Mesenchymal stem cell (in vitro differentiated cells and primary cell): Measurements from ENCODE around the gene RFTN1.

Source experiments
- DNase-seq: peaks from one replicate; pipeline ENCODE4 v3.0.0-alpha.2; 2013
- H2AFZ ChIP-seq: one replicate; pipeline ENCODE4 v1.6.1; 2013; ENCODE audit warnings: low read depth, mild to moderate bottlenecking, control low read depth, inconsistent platforms, low read length, moderate library complexity
- H2AK5ac ChIP-seq: 2 replicates; pipeline ENCODE4 v1.6.1; 2013; ENCODE audit warnings: low read length, moderate library complexity, mild to moderate bottlenecking, inconsistent platforms; ENCODE audit not compliant: severe bottlenecking
- H2BK120ac ChIP-seq: one replicate; pipeline ENCODE4 v1.6.1; 2013; ENCODE audit warnings: low read depth, mild to moderate bottlenecking, inconsistent platforms, low read length, moderate library complexity
- H2BK12ac ChIP-seq, 2 experiments: one replicate each; pipeline ENCODE4 v1.6.1; 2013; ENCODE audit warnings: inconsistent platforms in 2 of 2, low read length in 2 of 2, mild to moderate bottlenecking in 2 of 2, moderate library complexity in 2 of 2, control low read depth in 1 of 2
- H2BK15ac ChIP-seq: one replicate; pipeline ENCODE4 v1.6.1; 2013; ENCODE audit warnings: mild to moderate bottlenecking, low read depth, inconsistent platforms; ENCODE audit not compliant: poor library complexity, severe bottlenecking
- H2BK5ac ChIP-seq: 2 replicates; pipeline ENCODE4 v1.6.1; 2013; ENCODE audit warnings: low read depth, mild to moderate bottlenecking, low read length, control low read depth, inconsistent platforms; ENCODE audit not compliant: poor library complexity, severe bottlenecking
- H3K14ac ChIP-seq, 2 experiments: one replicate each; pipeline ENCODE4 v1.6.1; 2013; ENCODE audit warnings: inconsistent platforms in 2 of 2, low read length in 2 of 2, control low read depth in 1 of 2, mild to moderate bottlenecking in 1 of 2, moderate library complexity in 1 of 2
- H3K18ac ChIP-seq, 2 experiments: one replicate each; pipeline ENCODE4 v1.6.1; 2013; ENCODE audit warnings: inconsistent platforms in 2 of 2, low read length in 2 of 2, control low read depth in 1 of 2, low read depth in 1 of 2, mild to moderate bottlenecking in 1 of 2
- H3K23ac ChIP-seq, 2 experiments: one replicate each; pipeline ENCODE4 v1.6.1; 2013; ENCODE audit warnings: inconsistent platforms in 2 of 2, low read length in 2 of 2, mild to moderate bottlenecking in 2 of 2, moderate library complexity in 2 of 2, control low read depth in 1 of 2
- H3K27ac ChIP-seq: 2 replicates; pipeline ENCODE4 v1.5.1; 2013; ENCODE audit warnings: mild to moderate bottlenecking, moderate library complexity, low read length, control low read depth, inconsistent platforms; ENCODE audit not compliant: poor library complexity, severe bottlenecking
- H3K27me3 ChIP-seq, 2 experiments: 2 replicates each; pipeline versions ENCODE4 v1.6.1 to v1.7.0; 2013; ENCODE audit warnings: low read length in 2 of 2, mild to moderate bottlenecking in 2 of 2, moderate library complexity in 2 of 2, control low read depth in 1 of 2, inconsistent platforms in 1 of 2; ENCODE audit not compliant: control insufficient read depth in 1 of 2, insufficient read depth in 1 of 2
- H3K36me3 ChIP-seq, 2 experiments: 2 replicates each; pipeline versions ENCODE4 v1.6.1 to v1.7.0; 2013; ENCODE audit warnings: low read length in 2 of 2, control low read depth in 1 of 2, inconsistent platforms in 1 of 2, low read depth in 1 of 2, mild to moderate bottlenecking in 1 of 2; ENCODE audit not compliant: insufficient read depth in 2 of 2, control insufficient read depth in 1 of 2
- H3K4ac ChIP-seq, 2 experiments: one replicate each; pipeline ENCODE4 v1.6.1; 2013; ENCODE audit warnings: inconsistent platforms in 2 of 2, low read length in 2 of 2, mild to moderate bottlenecking in 2 of 2, moderate library complexity in 2 of 2, control low read depth in 1 of 2, low read depth in 1 of 2
- H3K4me1 ChIP-seq: 2 replicates; pipeline ENCODE4 v1.6.1; 2013; ENCODE audit warnings: low read depth, low read length, control low read depth; ENCODE audit not compliant: control insufficient read depth, insufficient read depth
- H3K4me2 ChIP-seq: 2 replicates; pipeline ENCODE4 v1.6.1; 2013; ENCODE audit warnings: low read length, mild to moderate bottlenecking, inconsistent platforms; ENCODE audit not compliant: poor library complexity, severe bottlenecking
- H3K4me3 ChIP-seq, 2 experiments: 2 replicates each; pipeline versions ENCODE4 v1.5.1 to v1.7.0; 2013; ENCODE audit warnings: low read length in 2 of 2, mild to moderate bottlenecking in 2 of 2, control low read depth in 1 of 2, low read depth in 1 of 2; ENCODE audit not compliant: insufficient read depth in 1 of 2
- H3K79me1 ChIP-seq: replicated peaks from 2 replicates; pipeline ENCODE4 v1.6.1; 2013; ENCODE audit warnings: mild to moderate bottlenecking, control low read depth, low read length, inconsistent platforms; ENCODE audit not compliant: poor library complexity, severe bottlenecking
- H3K9ac ChIP-seq: 2 replicates; pipeline ENCODE4 v1.7.0; 2013; ENCODE audit warnings: mild to moderate bottlenecking, low read length, moderate library complexity
- H3K9me3 ChIP-seq: 2 replicates; pipeline ENCODE4 v1.7.0; 2013; ENCODE audit warnings: mild to moderate bottlenecking, low read length; ENCODE audit not compliant: control insufficient read depth
- H4K8ac ChIP-seq: one replicate; pipeline ENCODE4 v1.6.1; 2013; ENCODE audit warnings: inconsistent platforms, mild to moderate bottlenecking, low read length, moderate library complexity
- H4K91ac ChIP-seq: one replicate; pipeline ENCODE4 v1.6.1; 2013; ENCODE audit warnings: mild to moderate bottlenecking, low read length, inconsistent platforms
- WGBS: methylation state at CpG from one replicate; pipeline ENCODE4 v1.1.7; 2013; ENCODE audit warnings: mixed read lengths; 5-methylcytosine and 5-hydroxymethylcytosine counted together

Gene RFTN1

DNA sequence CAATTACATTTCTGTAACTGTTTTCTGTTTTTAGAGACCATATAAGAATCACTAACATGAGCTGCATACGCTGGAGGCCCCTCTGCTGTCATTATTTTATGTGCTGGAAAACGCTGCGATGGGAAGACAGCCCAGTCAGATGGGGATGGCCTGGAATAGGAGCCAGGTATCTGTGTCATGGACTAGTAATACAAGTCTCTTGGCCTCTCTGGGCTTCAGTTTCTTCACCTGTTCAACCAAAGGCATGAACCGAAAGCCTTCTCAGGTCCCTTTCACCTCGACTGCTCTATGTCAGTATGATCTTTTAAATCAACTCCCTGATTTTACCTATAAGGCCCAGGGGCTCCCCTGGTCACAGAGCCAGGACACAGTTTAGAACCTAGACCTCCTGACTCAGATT, 14.6 kb upstream of the RFTN1 start:
- H3K27ac ChIP-seq: no peak overlapping the region
- peak overlapping the region; percentile 5 for H3K9ac ChIP-seq
- no peaks in the 10 kb centered on the region for H3K36me3 ChIP-seq
- H4K91ac ChIP-seq: no peak overlapping the region
- H2AFZ ChIP-seq: no peak overlapping the region
- no peak overlapping the region for H2BK5ac ChIP-seq
- H3K18ac ChIP-seq: no peak overlapping the region
- peaks cover 16% of the 10 kb centered on the region for H3K9me3 ChIP-seq
- no peak overlapping the region for H2BK120ac ChIP-seq
- no peaks in the 10 kb centered on the region for H3K4me1 ChIP-seq
- H3K4me2 ChIP-seq: no peak overlapping the region
- H2BK15ac ChIP-seq: no peak overlapping the region
- no peak overlapping the region for H3K4ac ChIP-seq
- no peak overlapping the region for H3K4me3 ChIP-seq
- H3K27me3 ChIP-seq: peaks cover 17 to 30% of the 10 kb centered on the region in 2 experiments
- no peak overlapping the region for H4K8ac ChIP-seq
- no peaks in the 10 kb centered on the region for H3K79me1 ChIP-seq
- no peak overlapping the region for H2AK5ac ChIP-seq
- WGBS: 93% methylated on average over 5 of the region's 5 CpGs
- no peak for DNase-seq
- H2BK12ac ChIP-seq: no peak overlapping the region
- H3K14ac ChIP-seq: no peak overlapping the region
- H3K23ac ChIP-seq: no peak overlapping the region

DNA sequence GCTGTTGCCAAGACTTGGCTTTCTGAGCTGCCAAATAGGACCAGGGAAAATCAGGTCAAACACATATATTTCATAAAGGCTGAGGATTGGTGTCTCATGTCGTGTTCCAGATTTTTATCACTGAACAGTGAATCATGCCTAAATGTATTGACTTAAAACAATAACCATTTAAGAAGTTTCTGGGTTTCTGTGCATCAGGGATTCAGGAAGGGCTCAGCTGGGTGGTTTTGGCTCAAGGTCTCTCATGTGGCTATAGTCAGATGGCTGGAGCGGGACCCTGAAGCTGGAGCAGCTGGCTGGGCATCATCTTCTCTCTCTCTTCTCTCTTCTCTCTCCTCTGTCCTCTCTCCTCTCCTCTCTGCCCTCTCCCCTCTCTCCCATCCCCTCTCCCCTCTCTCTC, 10.7 kb upstream of the RFTN1 start:
- H3K4me3 ChIP-seq: no peak overlapping the region
- H3K4ac ChIP-seq: no peak overlapping the region
- H3K79me1 ChIP-seq: no peaks in the 10 kb centered on the region
- no peak overlapping the region for H4K8ac ChIP-seq
- no peak overlapping the region for H3K23ac ChIP-seq
- no peak overlapping the region for H4K91ac ChIP-seq
- H3K14ac ChIP-seq: no peak overlapping the region
- no peak overlapping the region for H2BK12ac ChIP-seq
- H2AFZ ChIP-seq: no peak overlapping the region
- DNase-seq: no peak
- H3K9ac ChIP-seq: no peak overlapping the region
- H3K27ac ChIP-seq: no peak overlapping the region
- WGBS: 94% methylated on average over 1 of the region's 2 CpGs
- no peak overlapping the region for H2BK120ac ChIP-seq
- H3K4me1 ChIP-seq: no peaks in the 10 kb centered on the region
- no peak overlapping the region for H3K18ac ChIP-seq
- no peaks in the 10 kb centered on the region for H3K36me3 ChIP-seq
- H2BK5ac ChIP-seq: no peak overlapping the region
- H2AK5ac ChIP-seq: no peak overlapping the region
- no peak overlapping the region for H3K4me2 ChIP-seq
- H3K27me3 ChIP-seq: peaks cover 0 to 20% of the 10 kb centered on the region in 2 experiments
- H2BK15ac ChIP-seq: no peak overlapping the region
- H3K9me3 ChIP-seq: peaks cover 16% of the 10 kb centered on the region

DNA sequence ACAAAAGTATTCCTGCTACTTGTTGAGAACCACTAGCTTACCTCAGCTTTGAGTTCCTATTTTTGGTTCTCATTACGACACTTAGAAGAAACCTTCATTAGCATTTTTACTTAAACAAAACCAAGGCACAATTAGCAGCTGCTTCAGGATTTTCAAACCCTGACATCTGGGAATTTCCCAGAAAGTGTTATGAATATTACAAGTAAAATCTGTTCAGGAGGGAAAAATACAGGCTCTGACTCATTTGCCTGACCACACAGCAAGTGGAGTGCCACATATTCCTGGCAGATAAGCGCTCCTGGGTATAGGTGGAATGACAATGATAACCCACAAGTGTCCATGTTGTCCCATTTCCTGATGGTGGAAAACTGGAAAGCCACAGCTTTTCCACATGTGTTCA, 10.3 kb upstream of the RFTN1 start:
- Histone ChIP-seq H4K8ac (no peak overlapping the region), H4K91ac (no peak overlapping the region)

DNA sequence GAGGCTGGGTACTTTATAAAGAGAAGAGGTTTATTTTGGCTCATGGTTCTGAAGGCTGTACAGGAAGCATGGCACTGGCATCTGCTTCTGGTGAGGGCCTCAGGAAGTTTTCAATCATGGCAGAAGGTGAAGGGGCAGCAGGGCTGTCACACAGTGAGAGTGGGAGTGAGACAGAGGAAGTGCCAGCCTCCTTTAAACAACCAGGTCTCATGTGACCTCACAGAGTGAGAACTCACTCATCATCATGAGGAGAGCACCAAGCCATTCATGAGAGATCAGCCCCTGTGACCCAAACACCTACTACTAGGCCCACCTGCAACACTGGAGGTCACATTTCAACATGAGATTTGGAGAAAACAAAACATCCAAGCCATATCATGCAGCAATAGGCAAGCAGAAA, 9.3 kb upstream of the RFTN1 start:
- H2BK15ac ChIP-seq: peak overlapping the region; percentile 13
- peak overlapping the region; percentile 40 for H4K8ac ChIP-seq
- H3K79me1 ChIP-seq: no peaks in the 10 kb centered on the region

More for the DNA sequence above, 10.3 kb upstream of the RFTN1 start:
- no peak overlapping the region for H3K18ac ChIP-seq
- no peak overlapping the region for H2BK120ac ChIP-seq
- H2BK5ac ChIP-seq: no peak overlapping the region
- H3K27me3 ChIP-seq: peaks cover 0 to 21% of the 10 kb centered on the region in 2 experiments
- no peak for DNase-seq
- no peaks in the 10 kb centered on the region for H3K79me1 ChIP-seq
- H3K36me3 ChIP-seq: no peaks in the 10 kb centered on the region
- 95% methylated on average over 2 of the region's 2 CpGs for WGBS
- H3K23ac ChIP-seq: no peak overlapping the region
- H3K4me1 ChIP-seq: no peaks in the 10 kb centered on the region
- H3K27ac ChIP-seq: no peak overlapping the region
- no peak overlapping the region for H3K4me2 ChIP-seq
- no peak overlapping the region for H3K9ac ChIP-seq
- no peak overlapping the region for H2AK5ac ChIP-seq
- H2BK12ac ChIP-seq: no peak overlapping the region
- H3K4me3 ChIP-seq: no peak overlapping the region
- no peak overlapping the region for H3K4ac ChIP-seq
- H2BK15ac ChIP-seq: no peak overlapping the region
- no peak overlapping the region for H3K14ac ChIP-seq
- H3K9me3 ChIP-seq: peaks cover 16% of the 10 kb centered on the region
- H2AFZ ChIP-seq: no peak overlapping the region

More for the DNA sequence above, 9.3 kb upstream of the RFTN1 start:
- Histone ChIP-seq H3K4me2 (no peak overlapping the region), H3K27ac (no peak overlapping the region), H3K9ac (no peak overlapping the region), H3K4me1 (no peaks in the 10 kb centered on the region), H3K27me3 (peaks cover 0 to 21% of the 10 kb centered on the region in 2 experiments), H3K23ac (no peak overlapping the region), H3K4me3 (no peak overlapping the region), H3K9me3 (peaks cover 16% of the 10 kb centered on the region), H3K36me3 (no peaks in the 10 kb centered on the region), H3K18ac (no peak overlapping the region), H2AFZ (no peak overlapping the region), H2BK5ac (no peak overlapping the region), H2AK5ac (no peak overlapping the region), H3K4ac (no peak overlapping the region), H3K14ac (no peak overlapping the region), H4K91ac (no peak overlapping the region), H2BK120ac (no peak overlapping the region), H2BK12ac (peak overlapping the region in 1 of 2 experiments; percentile 7)
- DNase-seq: no peak
